Left ventricle myocardium superior (tissue), 1 donor: ENCODE results near the gene EEF1AKMT2. TPM values are rescaled to one million over a fixed set of nuclear protein-coding genes. Genes with fewer than 3 reads are reported as not detected.
A peak's percentile ranks its signal among the peaks of the same experiment; 100 is the strongest.
"Not testable (repeated sequence)": the region's sequence is repeated elsewhere in the genome, so short reads cannot be mapped to it uniquely, and the experiment has no call there.

Experiments
- ATAC-seq: fragments of 200-7000 bp; cut with Tn5 transposase; one replicate; pipeline ENCODE4 v1.9.1; 2020; ENCODE audit warnings: mild to moderate bottlenecking, moderate library complexity
- DNase-seq: peaks from one replicate; pipeline ENCODE4 v3.0.0-alpha.2; 2020
- intact Hi-C: fragments of 100-400 bp; cut with micrococcal nuclease; formaldehyde crosslinking; loops from one replicate; pipeline ENCODE4 v1.11.0; 2022
- total RNA-seq: library from RNA; stranded (reverse); fragmentation: NEBNext Ultra II Directional; extraction: Animal tissue kit (Norgen Biotek cat#: 25700); gene quantifications from one replicate; pipeline ENCODE4 v1.2.1, GENCODE V29; 2021
- donor health status: DM: no; HTN: yes; CAD: no; lungs with severe emphysema.

Gene EEF1AKMT2
- total RNA-seq, 1 donor from 2014 or later, result 13.7 TPM

DNA sequence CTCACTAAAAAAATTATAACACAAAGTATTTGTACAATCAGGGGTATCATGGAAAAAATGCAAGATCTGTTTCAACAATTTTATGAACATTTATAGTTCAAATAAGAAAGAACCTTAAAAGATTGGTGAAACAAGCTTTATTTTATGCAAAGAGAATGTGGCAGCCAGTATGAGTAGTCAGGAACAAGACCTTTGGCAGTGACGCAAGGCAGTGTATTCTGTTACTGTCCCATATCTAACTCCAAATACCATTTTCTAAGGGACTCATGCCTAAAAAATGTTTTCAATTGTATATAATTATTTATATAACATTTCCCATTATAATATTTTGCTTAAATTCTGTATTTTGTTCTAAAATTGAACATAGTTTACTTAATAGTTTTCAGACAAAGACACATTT lies 28.4 kb downstream of the EEF1AKMT2 start:
- no peak for ATAC-seq
- intact Hi-C loops, result no loop called here
- DNase-seq, result no peak

DNA sequence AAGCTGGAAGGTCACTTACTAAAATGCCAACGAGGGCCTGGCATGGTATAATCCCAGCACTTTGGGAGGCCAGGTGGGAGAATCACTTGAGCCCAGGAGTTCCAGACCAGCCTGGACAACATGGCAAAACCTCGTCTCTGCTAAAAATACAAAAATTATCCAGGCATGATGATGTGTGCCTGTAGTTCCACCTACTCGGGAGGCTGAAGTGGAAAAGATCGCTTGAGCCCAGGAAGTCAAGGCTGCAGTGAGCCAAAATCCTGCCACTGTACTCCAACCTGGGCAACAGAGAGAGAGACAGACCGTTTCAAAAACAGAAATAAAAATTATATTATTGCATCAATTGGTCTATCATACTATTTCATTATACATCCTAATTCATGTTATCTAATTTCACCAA lies 29.4 kb downstream of the EEF1AKMT2 start:
- no peak for DNase-seq
- no peak for ATAC-seq
- intact Hi-C loops, result no loop called here

DNA sequence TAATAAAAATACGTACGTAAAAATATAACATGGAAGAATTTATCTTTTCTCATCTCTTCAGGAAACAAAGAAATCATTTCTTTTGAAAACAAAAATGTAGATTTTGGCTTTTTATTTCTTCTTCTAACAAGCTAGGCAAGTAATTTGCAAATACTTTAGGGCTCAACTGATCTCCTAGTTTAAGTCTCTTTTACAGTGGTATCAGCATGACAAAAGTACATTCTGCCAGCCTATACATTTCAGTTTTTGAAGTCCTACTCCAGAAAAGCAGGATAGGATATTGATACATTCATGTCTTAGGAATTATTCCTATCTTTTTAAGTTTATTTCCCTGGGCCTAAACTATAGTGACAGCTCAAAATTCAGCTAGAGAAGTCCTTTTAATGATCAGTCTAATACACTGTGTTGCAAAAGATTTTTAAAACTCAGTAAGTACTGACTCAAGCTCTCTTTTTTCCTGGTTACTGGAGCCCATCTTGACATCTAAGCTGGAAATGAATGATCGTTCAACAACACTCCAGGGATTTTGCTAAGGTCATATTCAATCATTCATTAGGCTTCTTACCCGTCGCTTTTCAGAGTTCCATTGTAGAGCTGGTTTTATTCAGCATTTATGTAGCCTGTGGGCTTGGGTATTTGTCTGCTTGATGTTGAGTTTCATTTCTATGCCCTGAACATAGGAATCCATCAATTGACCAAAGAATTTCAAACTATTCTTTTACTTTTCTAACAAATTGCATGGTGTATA lies 35.4 kb downstream of the EEF1AKMT2 start:
- DNase-seq (no peak), ATAC-seq (no peak)
- intact Hi-C loops, result no loop called here

DNA sequence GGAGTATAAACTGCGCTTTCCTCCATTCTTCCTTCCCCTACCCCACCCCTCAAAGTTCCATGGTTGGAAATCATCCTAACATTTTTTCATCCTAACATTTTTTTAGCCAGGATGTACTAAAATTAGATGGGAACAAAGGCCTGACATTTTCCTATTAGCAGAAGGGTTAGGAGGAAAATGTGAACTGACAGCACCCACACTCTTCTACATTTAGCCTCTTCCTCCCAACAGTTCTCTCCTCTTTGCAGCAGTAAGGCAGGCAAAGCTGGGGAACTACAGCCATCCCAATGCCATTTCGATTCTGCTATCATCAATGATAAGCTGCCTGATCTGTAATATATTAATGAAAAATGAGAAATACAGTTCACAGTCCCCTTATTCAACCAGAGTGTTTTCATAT lies 36.1 kb downstream of the EEF1AKMT2 start:
- DNase-seq (no peak), ATAC-seq (no peak)
- intact Hi-C loops, result no loop called here

DNA sequence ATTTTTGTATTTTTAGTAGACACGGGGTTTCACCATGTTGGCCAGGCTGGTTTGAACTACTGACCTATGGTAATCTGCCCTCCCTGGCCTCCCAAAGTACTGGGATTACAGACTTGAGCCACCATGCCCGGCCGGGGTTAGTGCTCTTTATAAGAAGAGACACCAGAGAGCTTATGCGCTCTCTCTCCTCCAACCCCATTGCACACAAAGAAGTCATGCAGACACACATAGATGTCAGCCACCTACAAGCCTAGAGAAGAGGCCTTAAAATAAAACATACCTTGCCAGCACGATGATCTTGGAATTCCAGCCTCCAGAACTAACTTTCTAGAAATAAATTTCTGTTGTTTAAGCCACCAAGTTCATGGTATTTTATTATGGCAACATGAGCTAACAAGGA lies 37.5 kb downstream of the EEF1AKMT2 start:
- intact Hi-C loops, result no loop called here

DNA sequence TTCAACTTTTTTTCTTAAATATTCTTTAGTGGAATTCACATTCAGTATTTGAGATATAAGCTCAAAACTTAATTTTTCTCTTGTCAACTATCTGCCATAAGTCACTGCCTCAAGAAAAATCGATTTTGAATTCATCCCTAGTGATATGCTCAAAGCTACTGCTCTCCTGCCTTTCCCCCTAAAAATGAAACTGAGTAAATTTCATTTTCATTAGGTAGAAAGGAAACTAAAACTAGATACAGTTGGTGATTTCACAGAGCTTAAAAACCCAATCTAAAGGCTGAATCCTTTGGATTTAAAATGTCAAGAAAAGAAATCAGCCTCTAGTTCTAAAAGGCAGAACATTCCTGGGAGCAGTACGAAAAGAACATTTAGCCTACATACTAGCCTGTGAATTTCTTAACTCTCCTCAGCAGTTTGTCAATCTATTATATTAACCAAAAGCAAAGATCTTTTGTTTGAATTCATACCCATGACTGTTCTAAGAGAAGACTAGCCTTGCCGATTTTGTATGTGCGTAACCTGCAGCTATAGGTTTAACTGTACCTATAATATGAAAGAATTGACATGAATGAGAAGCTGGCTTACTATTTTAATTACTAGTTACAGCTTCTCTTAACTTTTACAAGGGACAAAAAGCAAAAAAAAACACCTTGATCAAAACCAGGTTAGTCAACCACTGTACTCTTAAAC lies 42.6 kb downstream of the EEF1AKMT2 start:
- no peak for ATAC-seq
- intact Hi-C loops, result loop anchor here (10.0 kb wide), 1 partner anchor 104 kb away; no protein-coding TSS in a partner anchor
- DNase-seq, result no peak

More for the DNA sequence above, 37.5 kb downstream of the EEF1AKMT2 start:
- no peak for ATAC-seq
- no peak for DNase-seq

DNA sequence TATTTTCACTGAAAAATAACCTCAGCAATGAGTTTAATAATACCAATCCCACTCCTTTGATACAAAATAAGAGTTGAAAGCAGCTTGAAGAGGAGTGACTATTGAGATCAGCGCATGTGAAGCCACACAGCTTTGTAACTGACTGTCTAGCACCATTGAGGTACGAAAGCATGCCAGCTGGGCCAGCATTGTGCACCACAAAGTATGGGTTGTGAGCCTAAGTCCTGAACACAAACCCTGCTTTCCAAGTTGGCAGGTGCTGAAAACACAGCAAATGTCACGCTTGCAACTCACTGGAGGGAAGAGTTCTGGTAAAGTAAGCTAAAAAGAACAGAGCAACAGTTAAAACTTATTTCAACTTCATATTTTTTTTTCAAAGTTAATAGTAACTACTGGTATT lies 43.5 kb downstream of the EEF1AKMT2 start:
- ATAC-seq (no peak), DNase-seq (no peak)
- intact Hi-C loops, result loop anchor here (10.0 kb wide), 1 partner anchor 103 kb away; no protein-coding TSS in a partner anchor

DNA sequence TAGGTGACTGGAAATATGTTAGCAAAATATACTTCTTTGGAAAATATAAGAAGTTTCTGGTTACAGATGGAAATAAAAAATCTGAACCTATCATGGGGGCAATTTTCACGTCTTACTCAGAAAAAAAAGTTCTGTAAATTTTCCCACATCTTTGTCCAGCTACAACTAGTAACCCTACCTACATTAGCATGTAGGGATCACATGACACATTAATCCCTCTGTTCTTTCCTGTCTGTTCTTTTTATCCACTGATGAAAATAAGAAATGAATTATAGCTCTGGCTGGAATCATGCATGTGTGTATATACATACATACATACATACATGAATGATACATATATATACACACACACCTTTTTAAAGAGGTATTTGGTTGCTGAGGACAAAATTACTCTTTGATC lies 43.9 kb downstream of the EEF1AKMT2 start:
- intact Hi-C loops, result loop anchor here (10.0 kb wide), 1 partner anchor 103 kb away; no protein-coding TSS in a partner anchor
- no peak for ATAC-seq
- DNase-seq, result no peak

DNA sequence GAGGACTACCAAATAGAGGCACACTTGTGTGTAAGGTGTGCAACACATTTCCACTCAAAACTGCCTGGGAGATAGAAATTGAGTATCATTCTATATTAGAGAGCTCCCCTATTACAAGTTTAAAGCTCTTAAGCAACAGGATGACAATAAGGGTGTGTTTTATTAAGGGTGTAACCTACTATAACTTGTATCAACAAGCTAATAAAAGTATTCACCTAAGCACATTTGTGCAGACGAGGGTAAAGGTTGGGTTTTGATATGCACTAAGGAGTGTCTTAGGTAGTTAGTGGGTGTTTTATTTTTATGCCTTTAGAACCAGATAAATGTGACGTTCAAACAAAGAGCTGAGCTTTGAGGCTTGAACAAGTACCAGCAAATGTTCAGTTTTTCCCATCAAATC lies 44.7 kb downstream of the EEF1AKMT2 start:
- intact Hi-C loops, result loop anchor here (10.0 kb wide), 1 partner anchor 102 kb away; no protein-coding TSS in a partner anchor
- DNase-seq (no peak), ATAC-seq (no peak)

DNA sequence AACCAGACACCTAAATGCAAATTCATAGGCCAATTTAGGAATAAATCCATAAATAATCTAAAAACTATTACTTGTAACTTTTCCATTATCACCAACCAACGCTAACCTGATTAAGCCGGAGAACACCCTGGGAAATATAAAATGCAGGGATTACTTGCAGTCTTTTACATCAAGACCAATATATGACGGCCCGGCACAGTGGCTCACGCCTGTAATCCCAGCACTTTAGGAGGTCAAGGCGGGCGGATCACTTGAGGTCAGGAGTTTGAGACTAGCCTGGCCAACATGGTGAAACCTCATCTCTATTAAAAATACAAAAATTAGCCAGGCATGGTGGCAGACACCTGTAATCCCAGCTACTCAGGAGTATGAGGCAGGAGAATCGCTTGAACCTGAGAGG lies 45.2 kb downstream of the EEF1AKMT2 start:
- intact Hi-C loops, result loop anchor here (10.0 kb wide), 1 partner anchor 102 kb away; no protein-coding TSS in a partner anchor
- not testable (repeated sequence) for DNase-seq, ATAC-seq

DNA sequence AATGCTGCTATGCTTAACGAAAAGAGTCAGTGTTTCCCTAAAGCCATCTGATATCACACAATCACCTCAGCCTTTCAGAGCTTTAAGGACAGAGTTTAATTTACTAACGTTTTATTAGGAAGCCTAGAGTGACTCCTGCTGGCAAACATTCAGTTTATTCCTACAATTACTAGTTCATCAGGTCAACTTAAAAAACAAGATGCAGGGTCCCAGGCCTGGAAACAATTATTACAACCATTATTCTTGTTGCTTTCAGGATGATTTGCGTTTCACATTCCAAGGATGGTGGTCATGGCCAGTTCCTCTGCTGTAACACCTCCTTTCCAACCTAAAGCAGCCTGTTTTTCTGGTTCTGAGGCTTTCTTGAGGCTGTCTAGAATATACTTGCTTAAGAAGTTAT lies 46.0 kb downstream of the EEF1AKMT2 start:
- ATAC-seq (no peak), DNase-seq (no peak)
- intact Hi-C loops, result loop anchor here (2.0 to 10.0 kb wide), 2 partner anchors 101 to 215 kb away; no protein-coding TSS in a partner anchor

DNA sequence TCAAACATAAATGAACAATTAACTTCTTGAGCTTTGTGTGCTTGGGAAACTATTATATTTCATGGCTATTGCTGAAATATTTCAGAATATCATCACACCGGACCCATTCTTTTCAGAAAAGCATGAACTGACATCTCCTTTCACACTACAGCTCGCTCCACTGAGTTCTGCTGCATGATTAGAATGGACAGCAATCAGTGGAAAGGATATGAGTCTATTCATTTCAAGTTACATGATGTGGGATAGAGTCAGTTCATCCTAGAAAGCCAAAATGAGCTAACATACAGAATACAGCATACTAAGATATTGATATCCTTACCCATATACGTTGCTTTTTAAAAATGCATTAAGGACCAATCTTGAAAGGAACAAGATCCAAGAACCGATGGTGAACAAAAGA lies 46.4 kb downstream of the EEF1AKMT2 start:
- ATAC-seq (no peak), DNase-seq (no peak)
- intact Hi-C loops, result loop anchor here (2.0 to 10.0 kb wide), 2 partner anchors 100 to 214 kb away; no protein-coding TSS in a partner anchor

DNA sequence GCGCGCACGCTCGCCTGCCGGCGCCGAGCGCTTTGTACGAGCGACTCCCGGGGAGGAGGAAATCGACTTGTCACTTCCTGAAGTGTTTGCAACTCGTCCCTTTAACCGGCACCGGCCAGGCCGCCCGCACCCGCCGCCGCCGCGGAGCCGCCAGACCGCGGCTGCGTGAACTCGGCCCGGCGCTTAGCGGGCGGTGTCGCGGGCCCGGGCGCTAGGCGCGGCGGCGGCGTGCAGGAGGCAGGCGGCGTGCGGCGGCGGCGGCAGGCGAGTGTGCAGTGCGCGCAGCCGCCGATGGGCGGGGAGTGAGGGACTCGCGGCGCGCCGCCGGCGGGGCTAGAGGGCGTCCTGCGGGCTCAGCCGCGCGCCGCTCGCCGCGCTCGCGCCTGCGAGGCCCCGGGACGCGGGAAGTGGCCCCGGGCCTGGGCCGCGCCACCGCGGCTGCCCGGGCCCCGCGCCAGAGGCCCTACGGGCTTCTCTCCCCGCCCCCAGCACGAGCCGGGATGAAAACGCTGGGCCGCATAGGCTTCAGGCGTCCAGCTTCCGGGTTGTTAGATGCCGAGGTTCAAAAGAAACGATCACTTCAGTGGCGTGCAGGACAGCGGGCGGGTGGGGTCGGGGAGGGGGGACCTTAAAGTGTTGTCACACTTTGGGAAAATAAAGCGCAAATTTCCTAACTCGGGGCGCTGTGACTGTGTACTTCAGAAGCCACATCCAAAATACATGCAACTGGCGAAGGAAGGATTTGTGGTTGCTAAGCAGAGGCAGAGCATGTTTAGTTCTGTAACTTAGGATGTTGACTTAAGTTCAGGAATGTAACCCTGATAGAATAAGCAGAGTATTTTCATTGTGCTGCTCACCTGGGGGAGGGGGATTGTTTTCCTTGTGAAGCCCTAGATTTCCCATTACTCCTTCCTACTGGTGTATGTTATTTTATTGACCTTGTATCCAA lies 47.3 kb downstream of the EEF1AKMT2 start, which contains the start of gene FAM53B:
FAM53B (minus strand) TSS at position 277 of the 949 bp plus-strand sequence. CDS start 37,665 bp downstream, outside the sequence.
- intact Hi-C loops, result loop anchor here (2.0 to 10.0 kb wide), 2 partner anchors 100 to 214 kb away; no protein-coding TSS in a partner anchor
- ATAC-seq, result peak; percentile 68
- DNase-seq, result peak; percentile 93

DNA sequence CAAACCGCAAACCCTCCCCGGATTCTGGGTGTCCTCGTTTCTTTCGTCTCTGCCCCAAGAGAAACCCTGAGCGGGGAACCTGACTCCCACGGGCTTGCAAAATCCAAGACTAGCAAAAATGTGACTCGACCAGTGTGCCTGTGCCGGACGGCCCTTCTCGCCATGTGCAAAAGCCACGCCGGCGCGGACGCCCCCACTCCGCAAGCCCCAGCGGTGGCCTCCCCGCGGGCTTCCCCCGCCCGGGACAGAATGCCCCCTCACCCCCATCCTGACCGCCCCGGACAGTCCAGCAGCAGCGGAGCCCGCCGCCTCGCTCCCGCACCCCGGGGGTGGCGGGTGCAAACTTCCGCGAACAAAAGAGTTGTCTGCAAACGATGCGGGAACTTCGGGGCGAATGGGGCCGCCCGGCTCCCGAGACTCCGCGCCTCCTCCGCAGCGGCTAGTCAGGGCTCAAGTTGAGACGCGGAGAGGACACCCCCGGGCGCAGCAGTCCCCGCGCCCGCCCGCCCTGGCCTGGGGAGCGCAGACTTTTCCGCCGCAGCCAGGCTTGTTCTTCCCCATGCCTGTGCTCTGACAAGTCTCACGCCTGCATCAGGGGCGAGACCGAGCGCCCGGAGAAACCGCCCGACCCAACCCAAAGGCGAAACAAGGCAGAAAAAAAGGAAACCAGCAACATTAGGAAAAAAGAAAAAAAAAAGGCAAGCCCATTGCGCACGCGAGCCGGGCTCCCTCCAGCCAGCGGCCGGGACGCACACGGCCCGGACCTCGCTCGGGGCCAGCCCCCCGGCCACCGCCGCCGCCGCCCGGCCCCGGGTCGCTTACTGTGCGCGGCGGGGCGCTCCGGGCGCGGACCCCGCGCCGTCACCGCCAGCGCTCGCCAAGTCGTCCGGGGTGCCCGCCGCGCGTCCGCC lies 48.2 kb downstream of the EEF1AKMT2 start:
- ATAC-seq (peak; percentile 22), DNase-seq (peak; percentile 69)
- intact Hi-C loops, result loop anchor here (2.0 to 10.0 kb wide), 2 partner anchors 99 to 213 kb away; no protein-coding TSS in a partner anchor

DNA sequence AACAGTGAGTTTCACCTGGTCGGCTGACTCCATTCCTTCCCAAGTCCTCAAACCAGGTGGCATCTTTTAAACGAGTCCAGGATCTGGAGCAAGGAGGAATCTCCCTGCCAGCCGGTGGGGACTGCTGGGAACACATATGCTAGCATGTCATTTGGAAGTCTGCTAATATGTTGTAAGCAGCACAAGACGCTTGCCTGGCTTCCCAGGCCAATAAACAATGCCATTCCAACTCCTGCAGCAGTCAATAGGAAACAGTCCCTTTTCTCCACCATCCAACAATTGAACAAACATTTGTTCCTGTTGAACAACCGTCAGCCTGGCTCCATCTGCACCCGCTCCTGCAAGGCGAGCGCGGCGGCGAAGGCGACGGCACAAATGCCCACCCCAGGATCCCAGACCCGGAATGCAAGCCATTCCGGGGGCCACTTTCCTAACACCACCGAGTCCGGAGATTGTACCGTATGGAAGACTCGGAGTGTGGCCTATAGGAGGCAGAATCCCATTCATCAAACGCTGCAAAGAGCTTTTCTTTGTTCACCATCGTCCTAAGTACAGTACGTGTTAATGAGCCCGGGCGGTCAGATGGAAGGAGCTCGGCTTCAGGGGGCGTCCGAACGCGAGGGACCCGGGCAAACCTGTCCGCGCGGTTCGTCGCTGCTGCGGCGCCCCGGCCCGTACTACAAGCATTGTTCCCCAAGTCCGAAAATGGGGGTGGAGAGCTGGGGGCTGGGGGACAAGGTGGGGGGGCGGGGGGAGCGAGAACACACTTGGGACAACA lies 49.1 kb downstream of the EEF1AKMT2 start:
- ATAC-seq (peak; percentile 7), DNase-seq (peak; percentile 41)
- intact Hi-C loops, result loop anchor here (10.0 kb wide), 1 partner anchor 98 kb away; no protein-coding TSS in a partner anchor

DNA sequence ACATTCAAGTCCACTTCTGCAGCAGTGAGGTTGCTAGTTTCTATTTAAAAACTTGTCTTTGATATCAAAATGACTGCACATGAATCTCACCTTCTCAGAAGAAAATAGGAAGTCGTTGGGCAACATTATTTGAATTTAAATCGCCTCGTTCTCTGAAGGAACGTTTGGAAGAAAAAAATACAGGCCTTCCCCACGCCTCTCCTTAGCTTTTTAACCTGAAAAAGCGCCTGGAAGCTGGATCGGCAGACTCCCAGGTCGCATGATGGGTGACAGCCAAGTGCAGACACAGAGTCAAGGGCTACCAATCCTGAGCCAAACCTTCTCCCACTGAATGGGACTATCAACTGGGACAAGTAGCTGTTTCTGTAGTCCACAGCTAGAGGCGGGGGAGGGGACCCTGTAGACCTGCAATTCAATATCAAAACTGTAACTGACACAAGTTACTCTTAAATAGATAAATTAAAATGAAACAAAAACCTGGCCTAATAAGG lies 49.7 kb downstream of the EEF1AKMT2 start:
- intact Hi-C loops, result loop anchor here (10.0 kb wide), 1 partner anchor 97 kb away; no protein-coding TSS in a partner anchor
- peak; percentile 36 for ATAC-seq
- DNase-seq, result peak; percentile 46
